ENCODE data around the gene SCN3A. TPM values are rescaled to one million over a fixed set of nuclear protein-coding genes. Genes with fewer than 3 reads are reported as not detected.

SCN3A gene
- total and polyA plus RNA-seq, 10 of the 15 experiments (the other 5 are each of a cell fraction or from before 2014, with no cell fraction given): 0.04 to 0.34 (median 0.06) TPM; not detected in 3

Other genes with a start within 250 kb of the SCN3A start
- not detected in 2 replicates for gene SLC38A11, start 248.5 kb downstream of the SCN3A start, total RNA-seq (2014; rRNA removed)
- not detected in 2 replicates for gene SLC38A11, start 248.5 kb downstream of the SCN3A start, total RNA-seq (2014; rRNA removed; fragmentation: Illumina TruSeq; extraction: Trizol)
- gene SLC38A11, start 248.5 kb downstream of the SCN3A start, total RNA-seq (2021): not detected in 2 replicates
- not detected in 2 replicates for gene SLC38A11, start 248.5 kb downstream of the SCN3A start, polyA plus RNA-seq (2011; rRNA removed)
- gene SLC38A11, start 248.5 kb downstream of the SCN3A start, polyA plus RNA-seq (2014; fragmentation: Illumina TruSeq; extraction: Trizol): not detected in 2 replicates
- not detected for gene SLC38A11, start 248.5 kb downstream of the SCN3A start, polyA plus RNA-seq (2014; fragmentation: Nextera tagmentation; extraction: Ambion mirVana)
- not detected in 2 replicates for gene SLC38A11, start 248.5 kb downstream of the SCN3A start, polyA plus RNA-seq (2014; rRNA removed)
- gene SLC38A11, start 248.5 kb downstream of the SCN3A start, polyA plus RNA-seq (2016; fragmentation: Nextera tagmentation; extraction: Ambion mirVana): not detected
- gene SCN2A, start 35.4 kb upstream of the SCN3A start, total RNA-seq (2014; rRNA removed): not detected in 2 replicates
- not detected in 2 replicates for gene SCN2A, start 35.4 kb upstream of the SCN3A start, total RNA-seq (2014; rRNA removed; fragmentation: Illumina TruSeq; extraction: Trizol)
- not detected in 2 replicates for gene SCN2A, start 35.4 kb upstream of the SCN3A start, total RNA-seq (2021)
- 0.01 and 0.03 TPM in 2 replicates for gene SCN2A, start 35.4 kb upstream of the SCN3A start, polyA plus RNA-seq (2011; rRNA removed)
- gene SCN2A, start 35.4 kb upstream of the SCN3A start, polyA plus RNA-seq (2014; fragmentation: Illumina TruSeq; extraction: Trizol): 0.01 TPM in 1 of 2 replicates, not detected in the other
- gene SCN2A, start 35.4 kb upstream of the SCN3A start, polyA plus RNA-seq (2014; fragmentation: Nextera tagmentation; extraction: Ambion mirVana): not detected
- 0.05 TPM in 1 of 2 replicates, not detected in the other for gene SCN2A, start 35.4 kb upstream of the SCN3A start, polyA plus RNA-seq (2014; rRNA removed)
- gene SCN2A, start 35.4 kb upstream of the SCN3A start, polyA plus RNA-seq (2016; fragmentation: Nextera tagmentation; extraction: Ambion mirVana): not detected